Thoracic aorta (tissue), 2 donors: ENCODE measurements around the gene FTH1. TPM values are rescaled to one million over a fixed set of nuclear protein-coding genes. Genes with fewer than 3 reads are reported as not detected.

Source experiments
- ATAC-seq: fragments of 150-250 bp; one replicate; pipeline ENCODE4 v1.8.0; 2017; ENCODE audit warnings: low read depth; ENCODE audit not compliant: insufficient number of reproducible peaks, low FRiP score
- DNase-seq: peaks from one replicate; pipeline ENCODE4 v3.0.0-alpha.2; 2020; ENCODE audit warnings: low spot score
- H3K27ac ChIP-seq, 2 donors: fragments of 200-600 bp; sonication (generic); 1 replicate in 1 of 2; 2 replicates in 1 of 2; pipeline ENCODE4 v1.5.1; 2016; ENCODE audit warnings: mild to moderate bottlenecking in 2 of 2, moderate library complexity in 2 of 2
- H3K27me3 ChIP-seq: fragments of 200-600 bp; sonication (generic); replicated peaks from 2 replicates; pipeline ENCODE4 v1.6.0; 2016; ENCODE audit warnings: mild to moderate bottlenecking; ENCODE audit not compliant: insufficient read depth
- H3K36me3 ChIP-seq: fragments of 200-600 bp; sonication (generic); one replicate; pipeline ENCODE4 v1.5.1; 2016
- H3K4me1 ChIP-seq, 2 donors: fragments of 200-600 bp; sonication (generic); 1 replicate in 1 of 2; 2 replicates in 1 of 2; pipeline versions ENCODE4 v1.5.1 to v1.6.0; 2016; ENCODE audit warnings: low read depth in 2 of 2, mild to moderate bottlenecking in 1 of 2; ENCODE audit not compliant: control insufficient read depth in 1 of 2
- H3K4me3 ChIP-seq: fragments of 200-600 bp; sonication (generic); 2 replicates; pipeline ENCODE4 v1.5.1; 2016; ENCODE audit warnings: mild to moderate bottlenecking
- H3K9me3 ChIP-seq: fragments of 200-600 bp; sonication (generic); 2 replicates; pipeline ENCODE4 v1.5.1; 2016
- CTCF ChIP-seq: fragments of 200-600 bp; sonication (generic); IDR thresholded peaks from one replicate; pipeline ENCODE4 v1.5.1; 2019; ENCODE audit warnings: antibody characterized with exemption
- total RNA-seq, 2 donors: library from RNA; depleted of rRNA; stranded (reverse); fragments of >200 nt; gene quantifications; one replicate each; pipeline versions ENCODE4 v1.1.0 to v1.2.3, GENCODE V29; 2016

Gene FTH1
- total RNA-seq, 2 donors from 2014 or later, result 1,820 to 2,025 TPM

- ATAC-seq, result no peak
- no peaks in the 10 kb centered on the region for H3K9me3 ChIP-seq
- no peaks in the 10 kb centered on the region for H3K36me3 ChIP-seq
- TF ChIP-seq CTCF, result no peak
- peak overlapping the region; percentile 98 to 99 for H3K27ac ChIP-seq
- H3K27me3 ChIP-seq, result no peaks in the 10 kb centered on the region
- DNase-seq, result no peak
- peaks cover 61 to 96% of the 10 kb centered on the region in 2 donors for H3K4me1 ChIP-seq
- peak overlapping the region; percentile 13 for H3K4me3 ChIP-seq
Measured at GRCh38 chr11:61973476-61974162, 6.2 kb upstream of the FTH1 start.

- Histone ChIP-seq H3K4me3 (peak overlapping the region; percentile 63), H3K27ac (peak overlapping the region; percentile 98 to 99), H3K4me1 (peaks cover 54 to 95% of the 10 kb centered on the region in 2 donors), H3K36me3 (no peaks in the 10 kb centered on the region), H3K9me3 (no peaks in the 10 kb centered on the region), H3K27me3 (no peaks in the 10 kb centered on the region)
- no peak for TF ChIP-seq CTCF
- peak; percentile 13 for ATAC-seq
- no peak for DNase-seq
Measured at GRCh38 chr11:61972672-61973475, 5.4 kb upstream of the FTH1 start.

- Histone ChIP-seq H3K9me3 (no peaks in the 10 kb centered on the region), H3K4me3 (peak overlapping the region; percentile 63), H3K27me3 (no peaks in the 10 kb centered on the region), H3K4me1 (peaks cover 54 to 89% of the 10 kb centered on the region in 2 donors), H3K27ac (peak overlapping the region; percentile 98 to 99), H3K36me3 (no peaks in the 10 kb centered on the region)
- ATAC-seq (no peak), DNase-seq (no peak)
- no peak for TF ChIP-seq CTCF
Measured at GRCh38 chr11:61972112-61972671, 4.8 kb upstream of the FTH1 start.

GRCh38 chr11:61971248-61972111, 4.0 kb upstream of the FTH1 start:
- DNase-seq (peak; percentile 98), ATAC-seq (peak; percentile 45)
- peak overlapping the region; percentile 98 to 99 for H3K27ac ChIP-seq
- no peaks in the 10 kb centered on the region for H3K9me3 ChIP-seq
- H3K4me1 ChIP-seq, result peaks cover 54 to 82% of the 10 kb centered on the region in 2 donors
- TF ChIP-seq CTCF, result no peak
- H3K36me3 ChIP-seq, result no peaks in the 10 kb centered on the region
- peak overlapping the region; percentile 14 for H3K4me3 ChIP-seq
- no peaks in the 10 kb centered on the region for H3K27me3 ChIP-seq
